ENCODE results near the gene C5orf47.

DNA sequence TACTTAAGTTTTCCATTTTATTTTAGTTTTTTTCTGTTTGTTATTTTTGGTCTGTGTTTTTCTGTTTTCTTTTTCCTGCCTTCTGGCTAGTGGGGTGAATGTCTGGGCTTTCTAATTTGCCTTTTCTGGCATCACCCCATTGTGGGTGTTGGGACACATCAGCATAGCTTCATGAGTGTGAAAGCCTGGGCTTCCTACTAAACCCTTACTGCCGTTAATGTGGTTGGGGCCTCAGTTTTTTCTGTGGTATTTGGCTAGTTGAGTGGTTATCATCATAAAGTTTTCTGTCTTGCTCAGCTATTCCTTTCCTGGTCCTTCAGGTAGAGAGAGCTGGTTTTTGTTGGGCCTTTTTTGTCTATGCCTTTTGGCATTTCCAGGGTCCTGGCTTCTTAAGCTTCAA is 21.4 kb downstream of the C5orf47 start:
- TF ChIP-seq, protein P1, sequence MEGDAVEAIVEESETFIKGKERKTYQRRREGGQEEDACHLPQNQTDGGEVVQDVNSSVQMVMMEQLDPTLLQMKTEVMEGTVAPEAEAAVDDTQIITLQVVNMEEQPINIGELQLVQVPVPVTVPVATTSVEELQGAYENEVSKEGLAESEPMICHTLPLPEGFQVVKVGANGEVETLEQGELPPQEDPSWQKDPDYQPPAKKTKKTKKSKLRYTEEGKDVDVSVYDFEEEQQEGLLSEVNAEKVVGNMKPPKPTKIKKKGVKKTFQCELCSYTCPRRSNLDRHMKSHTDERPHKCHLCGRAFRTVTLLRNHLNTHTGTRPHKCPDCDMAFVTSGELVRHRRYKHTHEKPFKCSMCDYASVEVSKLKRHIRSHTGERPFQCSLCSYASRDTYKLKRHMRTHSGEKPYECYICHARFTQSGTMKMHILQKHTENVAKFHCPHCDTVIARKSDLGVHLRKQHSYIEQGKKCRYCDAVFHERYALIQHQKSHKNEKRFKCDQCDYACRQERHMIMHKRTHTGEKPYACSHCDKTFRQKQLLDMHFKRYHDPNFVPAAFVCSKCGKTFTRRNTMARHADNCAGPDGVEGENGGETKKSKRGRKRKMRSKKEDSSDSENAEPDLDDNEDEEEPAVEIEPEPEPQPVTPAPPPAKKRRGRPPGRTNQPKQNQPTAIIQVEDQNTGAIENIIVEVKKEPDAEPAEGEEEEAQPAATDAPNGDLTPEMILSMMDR (IDR thresholded peaks at IDR 0.05): no peak
- TF ChIP-seq POLR2A (IDR thresholded peaks at IDR 0.05): no peak
